IPS-11a (cell line): Measurements from ENCODE around the gene IQCC.

Experiments used
- H3K4me3 ChIP-seq: one replicate; pipeline ENCODE4 v1.5.1; 2013; ENCODE audit warnings: low read depth, low read length, control low read depth

IQCC gene

DNA sequence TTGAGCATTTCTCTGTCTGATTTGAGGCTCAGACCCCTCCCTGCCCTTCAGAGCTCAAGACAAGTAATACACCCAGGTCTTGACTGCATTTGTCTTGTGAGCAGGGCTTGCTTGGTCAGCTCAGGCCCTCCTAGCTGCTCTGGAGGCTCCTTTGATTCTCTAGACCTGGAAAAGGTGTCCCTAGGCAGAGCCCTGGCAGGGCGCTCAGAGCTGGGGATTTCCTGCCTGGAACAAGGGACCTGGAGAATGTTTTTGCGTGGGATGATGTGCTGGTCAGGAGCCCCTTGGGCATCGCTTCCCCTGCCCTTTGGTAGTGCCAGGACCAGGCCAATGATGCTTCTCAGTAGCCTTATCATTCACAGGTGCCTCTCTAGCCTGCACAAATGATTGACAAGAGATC is 9.9 kb upstream of the IQCC start:
- no peak overlapping the region for H3K4me3 ChIP-seq

GRCh38 chr1:32195972-32196823 is 9.3 kb upstream of the IQCC start:
- no peak overlapping the region for H3K4me3 ChIP-seq

DNA sequence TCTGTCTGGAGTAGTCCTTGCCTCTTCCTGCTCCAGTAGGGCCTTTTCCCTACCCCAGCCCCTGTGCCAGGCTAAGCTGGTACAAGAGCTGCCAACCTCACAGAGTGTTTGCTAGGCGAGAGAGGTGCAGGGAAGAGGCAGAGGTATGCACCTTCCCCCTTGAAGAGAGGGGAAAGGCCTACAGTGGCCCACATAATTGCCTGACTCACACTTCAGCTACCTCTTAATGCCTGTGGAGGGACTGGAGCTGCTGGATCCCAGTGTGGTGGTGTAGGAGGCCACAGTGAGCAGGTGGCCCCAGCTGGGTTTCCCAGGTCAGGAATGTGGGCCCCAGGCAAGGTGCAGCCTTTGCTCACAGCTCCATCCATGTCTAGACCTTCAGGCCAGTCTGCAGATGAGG is 8.4 kb upstream of the IQCC start:
- H3K4me3 ChIP-seq = no peak overlapping the region

- no peak overlapping the region for H3K4me3 ChIP-seq
These were observed 7.6 kb upstream of the IQCC start for GRCh38 chr1:32197837-32198236.

DNA sequence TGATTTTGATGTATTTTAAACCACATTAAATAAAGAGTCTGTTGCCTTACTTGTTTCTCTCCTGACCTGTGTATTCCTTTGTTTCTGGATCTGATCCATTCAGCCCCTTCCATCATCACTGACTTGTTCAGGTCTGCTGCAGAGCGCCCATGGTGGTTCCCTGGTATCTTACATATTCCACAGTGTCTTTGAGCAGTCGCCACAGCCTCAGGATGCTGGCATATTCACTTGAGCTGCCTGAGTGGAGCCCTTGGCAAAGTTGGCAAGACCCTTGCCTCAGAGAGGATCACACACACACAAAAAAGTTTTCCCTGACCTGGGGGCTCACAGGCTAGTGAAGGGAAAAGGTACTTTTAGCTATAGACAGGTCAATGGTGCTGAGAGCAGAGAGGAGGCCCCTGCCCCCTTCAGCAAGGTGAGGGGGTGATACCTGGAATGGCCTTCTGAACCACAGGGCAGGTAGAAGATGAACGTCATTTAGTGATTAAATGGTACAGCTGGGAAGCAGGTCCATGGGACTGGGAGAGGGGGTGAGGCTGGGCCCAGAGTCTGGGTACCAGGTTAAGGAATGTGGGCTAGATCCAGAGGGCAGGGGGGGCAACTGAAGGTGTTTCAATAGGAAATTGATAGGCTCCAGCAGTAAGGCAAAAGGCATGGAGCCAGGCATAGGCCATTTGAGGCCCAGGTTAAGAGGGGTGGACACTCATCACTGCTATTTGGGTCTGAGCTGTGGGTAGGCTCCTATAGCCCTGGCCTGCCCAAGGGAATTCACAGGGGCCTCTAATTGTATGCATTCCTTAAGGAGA is 7.0 kb upstream of the IQCC start:
- no peak overlapping the region for H3K4me3 ChIP-seq

- H3K4me3 ChIP-seq = no peak overlapping the region
These were observed 6.3 kb upstream of the IQCC start for GRCh38 chr1:32199043-32199716.

DNA sequence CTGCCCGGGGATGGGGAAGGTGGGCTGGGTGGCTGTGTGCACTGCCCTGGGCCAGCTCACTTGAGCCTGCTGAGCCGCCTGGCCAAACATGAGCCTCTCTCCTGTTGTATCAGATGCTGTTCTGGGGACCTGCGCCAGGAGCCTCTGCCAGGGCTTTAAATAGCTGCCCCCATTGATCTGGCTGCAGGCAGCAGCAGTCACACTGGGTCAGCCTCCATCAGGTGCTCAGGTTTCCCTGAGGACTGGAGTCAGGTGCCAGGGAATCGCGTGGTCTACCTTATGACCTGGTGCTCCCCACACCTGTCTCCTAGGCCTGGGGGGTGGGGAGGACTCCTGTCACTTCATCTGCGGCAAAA is 5.8 kb upstream of the IQCC start:
- H3K4me3 ChIP-seq = peak overlapping the region; percentile 61

- peak within 1 kb of the TSS; percentile 61 for H3K4me3 ChIP-seq
These were observed 5.1 kb upstream of the IQCC start, which contains the start of gene CCDC28B for GRCh38 chr1:32200226-32201010. Gene CCDC28B (plus strand): TSS chr1:32200595. CDS start chr1:32201936, 1,341 bp downstream.

- H3K4me3 ChIP-seq = peak overlapping the region; percentile 61
These were observed 4.2 kb upstream of the IQCC start for GRCh38 chr1:32201011-32201855.

DNA sequence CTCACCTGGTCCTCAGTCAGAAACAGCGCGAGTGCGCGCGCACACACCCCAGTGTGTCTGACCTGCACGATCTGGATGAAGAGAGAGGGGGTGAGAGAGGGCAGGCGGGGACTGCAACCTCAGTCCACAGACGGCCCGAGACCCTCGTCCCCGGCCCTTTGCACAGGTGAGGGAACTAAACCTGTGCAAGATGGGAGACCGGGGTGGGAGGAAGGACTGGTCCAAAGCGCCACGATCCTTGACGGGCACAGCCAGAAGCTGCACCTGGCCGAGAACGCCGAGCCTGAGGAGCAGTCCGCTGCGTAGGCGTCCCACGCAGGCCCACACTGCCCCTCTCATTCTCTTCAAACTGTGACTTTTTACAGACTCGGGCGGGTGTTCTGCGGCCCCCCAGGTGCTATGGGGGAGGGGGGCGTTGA is 519 bp upstream of the IQCC start:
- peak overlapping the region; percentile 89 for H3K4me3 ChIP-seq

DNA sequence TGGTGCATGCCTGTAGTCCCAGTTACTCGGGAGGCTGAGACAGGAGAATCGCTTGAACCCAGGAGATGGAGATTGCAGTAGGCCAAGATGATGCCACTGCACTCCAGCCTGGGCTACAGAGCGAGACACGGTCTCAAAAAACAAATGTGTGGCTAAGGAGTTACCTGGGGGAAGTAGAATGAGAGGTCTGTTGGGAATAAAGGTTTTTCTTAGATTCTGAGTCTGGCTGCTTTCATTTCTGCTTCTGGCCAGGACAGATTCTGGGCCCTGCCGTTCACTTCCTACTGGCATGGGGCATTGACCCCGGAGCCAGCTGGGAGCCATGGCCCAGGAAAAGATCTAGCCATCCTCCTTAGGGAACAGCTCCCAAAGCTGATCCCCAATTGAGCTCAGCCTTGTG is 3.0 kb downstream of the IQCC start:
- no peak overlapping the region for H3K4me3 ChIP-seq

DNA sequence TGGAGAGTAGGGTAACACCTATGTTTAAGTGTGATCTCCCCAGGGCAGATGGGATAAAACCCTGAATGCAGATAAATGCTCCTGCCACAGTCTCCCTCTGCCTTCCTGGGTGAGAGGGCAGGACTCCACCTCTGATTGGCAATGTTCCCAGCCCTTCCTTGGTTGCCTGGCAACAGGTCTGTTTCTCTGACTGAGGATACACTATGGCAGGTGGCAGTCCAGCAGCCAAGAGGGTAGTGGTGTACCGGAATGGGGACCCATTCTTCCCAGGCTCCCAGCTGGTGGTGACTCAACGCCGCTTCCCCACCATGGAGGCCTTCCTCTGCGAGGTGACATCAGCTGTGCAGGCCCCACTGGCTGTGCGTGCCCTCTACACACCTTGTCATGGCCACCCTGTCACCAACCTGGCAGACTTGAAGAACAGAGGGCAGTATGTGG is 3.4 kb downstream of the IQCC start, which contains the start of gene DCDC2B:
DCDC2B (plus strand) TSS at position 199 of the 438 bp plus-strand sequence; CDS start at position 204, 5 bp downstream.
- no peak within 1 kb of the TSS for H3K4me3 ChIP-seq

- H3K4me3 ChIP-seq = no peak overlapping the region
These were observed 10.4 kb downstream of the IQCC start for GRCh38 chr1:32215629-32216480.

- no peak overlapping the region for H3K4me3 ChIP-seq
These were observed 11.1 kb downstream of the IQCC start for GRCh38 chr1:32216566-32216965.

DNA sequence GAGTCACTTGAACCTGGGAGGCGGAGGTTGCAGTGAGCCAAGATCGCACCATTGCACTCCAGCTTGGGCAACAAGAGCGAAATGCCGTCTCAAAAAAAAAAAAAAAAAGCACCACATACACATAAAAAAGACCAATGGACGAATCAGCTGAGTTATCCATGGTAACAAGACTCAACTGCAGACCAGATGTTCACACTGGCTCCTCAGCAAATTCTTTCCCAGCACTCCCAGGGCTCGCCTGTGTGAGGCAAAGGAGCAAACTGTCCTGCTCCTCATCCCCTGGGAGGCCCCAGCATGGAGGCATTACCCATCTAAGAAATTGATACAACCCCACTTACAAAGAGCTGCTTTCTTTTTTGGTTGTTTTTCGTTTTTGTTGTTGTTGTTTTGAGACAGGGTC is 13.6 kb downstream of the IQCC start:
- no peak overlapping the region for H3K4me3 ChIP-seq

DNA sequence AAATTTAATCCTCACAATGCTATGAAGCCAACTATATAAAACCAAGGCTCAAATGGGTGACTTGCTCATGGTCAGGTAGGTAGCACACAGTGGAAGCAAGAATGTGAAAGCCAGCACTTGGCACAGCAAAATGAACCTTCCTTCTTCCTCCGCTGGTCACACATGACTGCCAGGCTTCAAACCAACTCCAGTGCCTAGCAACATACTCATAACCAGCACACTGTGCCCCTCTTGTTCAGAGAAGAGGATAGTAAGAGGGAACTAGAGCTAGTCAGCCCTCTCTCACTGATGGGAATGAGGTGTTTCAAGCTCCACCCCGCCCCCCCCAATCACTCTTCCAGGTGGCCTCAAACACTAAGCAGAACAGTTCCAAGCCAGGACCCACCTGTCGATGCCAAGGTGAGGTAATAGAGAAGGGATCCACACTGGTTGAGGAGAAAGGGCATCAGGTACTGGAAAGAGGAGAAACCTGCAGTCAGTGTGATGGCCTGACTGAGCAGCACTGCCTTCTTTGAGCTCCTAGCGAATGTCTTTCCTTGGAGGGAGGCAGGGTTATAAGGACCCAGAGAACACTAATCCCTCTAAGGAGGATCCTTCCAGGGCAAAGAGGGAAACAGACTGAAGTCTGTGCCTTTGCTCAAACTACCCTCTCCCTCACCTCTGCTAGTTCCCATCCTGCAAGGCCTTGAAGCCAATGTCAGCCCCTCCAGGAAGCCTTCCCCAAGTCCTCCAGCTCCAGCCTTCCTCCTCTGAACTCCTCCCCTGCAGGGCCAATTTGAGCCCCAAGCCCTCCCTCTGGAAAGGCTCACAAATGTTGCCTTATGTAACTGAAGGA is 15.5 kb downstream of the IQCC start:
- H3K4me3 ChIP-seq = peak overlapping the region; percentile 96

DNA sequence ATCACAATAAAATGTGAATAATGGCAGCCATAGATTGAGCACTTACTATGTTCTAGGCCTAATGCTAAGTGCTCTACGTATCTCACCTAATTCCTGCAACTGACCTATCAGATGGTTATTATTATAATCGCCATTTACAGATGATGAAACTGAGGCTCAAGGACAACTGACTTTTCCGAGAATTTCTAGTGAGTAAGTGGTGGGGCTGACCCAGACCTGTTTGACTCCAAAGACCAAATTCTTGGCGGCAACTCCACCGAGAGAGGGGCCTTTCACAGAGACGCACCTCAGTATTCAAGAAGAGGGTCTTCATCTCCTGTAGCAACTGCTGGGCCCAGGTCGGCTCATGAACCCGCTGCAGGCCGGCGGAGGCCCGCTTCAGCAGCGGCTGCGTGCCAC is 16.1 kb downstream of the IQCC start:
- H3K4me3 ChIP-seq = peak overlapping the region; percentile 96
